Measurements from ENCODE around the gene RFX8. TPM values are rescaled to one million over a fixed set of nuclear protein-coding genes. Genes with fewer than 3 reads are reported as not detected.

The RFX8 gene
- total and polyA plus RNA-seq, 2 of the 4 experiments (the other 2 are of a cell fraction), result 2.9 to 5.3 TPM

DNA sequence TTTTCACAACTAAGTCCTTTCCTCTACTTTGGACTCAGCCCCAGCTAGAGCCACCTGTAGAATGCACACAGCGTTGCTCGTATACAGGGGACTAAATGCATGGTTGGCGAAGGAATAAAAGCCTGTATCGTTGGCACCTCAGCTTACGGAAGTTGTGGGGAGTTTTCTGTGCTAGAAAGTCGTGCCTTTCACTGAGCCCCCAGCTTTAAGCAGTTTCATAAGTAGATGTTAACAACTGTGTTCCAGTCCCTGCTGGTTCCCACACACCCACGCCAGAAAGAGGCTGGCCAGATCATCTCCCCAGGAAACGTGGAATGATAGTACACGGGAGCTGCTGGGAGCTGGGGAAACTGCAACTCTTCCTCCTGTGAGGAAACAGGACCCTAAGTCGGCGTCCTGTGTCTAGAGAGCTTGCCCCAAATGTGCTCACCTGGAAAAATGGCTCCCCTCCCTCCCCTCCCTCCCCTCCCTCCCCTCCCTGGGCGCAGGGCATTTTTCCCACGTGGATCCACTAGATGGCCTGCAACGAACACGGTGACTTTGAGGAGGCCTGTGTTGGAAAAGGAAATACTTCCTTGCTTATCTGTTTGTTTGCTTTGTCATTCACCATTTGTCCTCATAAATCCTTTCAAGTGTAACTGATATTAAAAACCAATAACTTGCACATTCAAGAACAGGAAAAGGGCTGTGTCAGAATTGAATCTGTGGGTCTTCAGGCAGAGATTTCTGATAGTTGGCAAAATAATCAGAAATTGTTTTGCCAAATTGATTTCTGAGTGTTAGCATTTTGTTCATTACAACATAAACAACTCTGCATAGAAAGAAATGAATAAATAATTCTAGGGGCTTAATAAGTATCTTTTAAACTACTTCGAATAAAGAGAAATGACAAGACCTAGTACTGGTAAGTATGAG lies 43.9 kb upstream of the RFX8 start (continued):
- TF ChIP-seq, protein P1, sequence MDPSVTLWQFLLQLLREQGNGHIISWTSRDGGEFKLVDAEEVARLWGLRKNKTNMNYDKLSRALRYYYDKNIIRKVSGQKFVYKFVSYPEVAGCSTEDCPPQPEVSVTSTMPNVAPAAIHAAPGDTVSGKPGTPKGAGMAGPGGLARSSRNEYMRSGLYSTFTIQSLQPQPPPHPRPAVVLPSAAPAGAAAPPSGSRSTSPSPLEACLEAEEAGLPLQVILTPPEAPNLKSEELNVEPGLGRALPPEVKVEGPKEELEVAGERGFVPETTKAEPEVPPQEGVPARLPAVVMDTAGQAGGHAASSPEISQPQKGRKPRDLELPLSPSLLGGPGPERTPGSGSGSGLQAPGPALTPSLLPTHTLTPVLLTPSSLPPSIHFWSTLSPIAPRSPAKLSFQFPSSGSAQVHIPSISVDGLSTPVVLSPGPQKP (IDR thresholded peaks at IDR 0.05; ENCODE audit: borderline replicate concordance, low read depth, low read length), result no peak
- TF ChIP-seq RCOR1 (IDR thresholded peaks at IDR 0.05; ENCODE audit: insufficient replicate concordance, low read length) (no peak), MAFK (IDR thresholded peaks at IDR 0.05; ENCODE audit: low read depth, low read length) (no peak)

Data from IMR-90 (cell line).